GOT3 (cell line): ENCODE measurements around the gene EPDR1.
A peak's percentile ranks its signal among the peaks of the same experiment; 100 is the strongest.

ENCODE experiments used
- DNase-seq: peaks from one replicate; lab custom pipeline; 2025; ENCODE audit warnings: mixed read lengths; lab: John Stamatoyannopoulos, UW

Gene EPDR1

GRCh38 chr7:37920305-37920848 lies at the start of gene EPDR1:
EPDR1 (plus strand) TSS chr7:37920640; CDS start chr7:37920940, 300 bp downstream.
- DNase-seq: peak; percentile 34

GRCh38 chr7:37882086-37882485 lies 38.4 kb upstream of the EPDR1 start:
- no peak for DNase-seq

GRCh38 chr7:37893359-37893758 lies 27.1 kb upstream of the EPDR1 start:
- no peak for DNase-seq

GRCh38 chr7:37894671-37895070 lies 25.8 kb upstream of the EPDR1 start:
- DNase-seq: no peak

- DNase-seq: no peak
Measured at GRCh38 chr7:37899712-37900247, 20.7 kb upstream of the EPDR1 start.

GRCh38 chr7:37901236-37901827 lies 19.1 kb upstream of the EPDR1 start:
- DNase-seq: no peak

GRCh38 chr7:37901890-37902524 lies 18.4 kb upstream of the EPDR1 start:
- DNase-seq: no peak

GRCh38 chr7:37908221-37908788 lies 12.1 kb upstream of the EPDR1 start:
- DNase-seq: peak; percentile 53

- DNase-seq: no peak
Measured at GRCh38 chr7:37912756-37913155, 7.7 kb upstream of the EPDR1 start.

- no peak for DNase-seq
Measured at GRCh38 chr7:37915438-37915837, 5.0 kb upstream of the EPDR1 start.

GRCh38 chr7:37916017-37916672 lies 4.3 kb upstream of the EPDR1 start:
- DNase-seq: no peak

GRCh38 chr7:37916673-37917660 lies 3.5 kb upstream of the EPDR1 start, which contains the start of gene SFRP4:
SFRP4 (minus strand) TSS chr7:37916817; CDS start chr7:37916537, 280 bp downstream.
- DNase-seq: no peak

GRCh38 chr7:37918526-37918925 lies 1.9 kb upstream of the EPDR1 start:
- DNase-seq: no peak

- DNase-seq: no peak
Measured at GRCh38 chr7:37920849-37921805, 687 bp downstream of the EPDR1 start.

GRCh38 chr7:37921876-37922275 lies 1.4 kb downstream of the EPDR1 start:
- DNase-seq: no peak

GRCh38 chr7:37923996-37924395 lies 3.6 kb downstream of the EPDR1 start:
- no peak for DNase-seq

- no peak for DNase-seq
Measured at GRCh38 chr7:37924491-37925041, 4.1 kb downstream of the EPDR1 start.

- DNase-seq: no peak
Measured at GRCh38 chr7:37925620-37926019, 5.2 kb downstream of the EPDR1 start.

- no peak for DNase-seq
Measured at GRCh38 chr7:37927773-37928444, 7.5 kb downstream of the EPDR1 start.
